HG02610 (cell line): Measurements from ENCODE around the gene RPS6KC1.
"Not testable (repeated sequence)": the region's sequence is repeated elsewhere in the genome, so short reads cannot be mapped to it uniquely, and the experiment has no call there.

Experiments used
- ATAC-seq: cut with Tn5 transposase; IDR thresholded peaks from one replicate; pipeline ENCODE4 v1.9.1; 2021; ENCODE audit warnings: mild to moderate bottlenecking, moderate library complexity; ENCODE audit not compliant: unreplicated experiment

Gene RPS6KC1

DNA sequence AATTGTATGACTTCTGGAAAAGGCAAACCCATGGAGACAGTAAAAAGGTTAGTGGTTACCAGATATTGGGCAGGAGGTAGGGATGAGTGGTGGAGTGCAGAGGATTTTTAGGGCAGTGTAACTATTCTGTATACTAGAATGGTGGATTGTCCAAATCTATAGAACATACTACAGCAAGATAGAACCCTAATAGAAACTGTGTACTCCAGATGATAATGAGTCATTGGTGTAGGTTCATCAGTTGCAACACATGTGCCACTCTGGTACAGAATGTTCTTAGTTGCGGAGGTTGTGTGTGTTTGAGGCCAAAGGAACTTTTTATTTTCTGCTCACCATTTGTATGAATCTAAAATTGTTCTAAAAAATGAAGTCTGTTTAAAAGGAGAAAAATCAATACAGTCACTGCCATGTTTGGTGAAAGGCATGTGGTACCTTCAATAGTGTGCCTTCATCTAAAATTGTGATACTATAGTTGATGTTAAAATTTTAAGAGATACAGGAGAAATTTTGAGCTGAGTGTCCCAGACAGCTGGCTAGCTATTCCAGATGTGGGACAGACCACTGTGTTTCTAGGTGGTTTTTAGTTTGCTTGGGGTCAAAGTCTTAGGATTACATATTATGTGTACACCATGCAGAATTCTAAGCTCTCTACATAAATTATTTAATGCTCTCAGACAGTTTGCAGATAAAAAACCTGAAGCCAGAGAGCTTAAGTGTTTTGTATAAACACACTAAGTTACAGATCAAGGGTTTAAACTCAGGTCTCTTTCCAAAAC lies 150.5 kb downstream of the RPS6KC1 start:
- ATAC-seq, result no peak

DNA sequence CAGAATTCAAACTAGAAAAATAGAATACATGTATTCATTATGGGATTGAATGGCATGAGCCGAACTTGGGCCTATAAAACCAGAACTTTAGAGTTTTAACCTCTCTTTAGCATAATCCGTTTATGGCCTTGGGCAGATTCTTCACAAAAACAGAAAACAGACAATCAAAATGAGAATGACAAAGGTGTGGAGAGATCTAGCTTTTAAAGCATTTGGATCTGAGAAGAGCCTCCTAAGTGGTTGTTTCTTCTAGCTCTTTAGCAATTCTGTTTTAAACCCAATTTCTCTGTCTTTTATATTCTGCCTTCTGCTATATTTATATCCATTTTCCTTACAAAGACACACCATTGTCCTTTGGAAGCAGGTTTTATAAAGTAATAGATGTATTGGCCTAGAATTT lies 160.2 kb downstream of the RPS6KC1 start:
- no peak for ATAC-seq

DNA sequence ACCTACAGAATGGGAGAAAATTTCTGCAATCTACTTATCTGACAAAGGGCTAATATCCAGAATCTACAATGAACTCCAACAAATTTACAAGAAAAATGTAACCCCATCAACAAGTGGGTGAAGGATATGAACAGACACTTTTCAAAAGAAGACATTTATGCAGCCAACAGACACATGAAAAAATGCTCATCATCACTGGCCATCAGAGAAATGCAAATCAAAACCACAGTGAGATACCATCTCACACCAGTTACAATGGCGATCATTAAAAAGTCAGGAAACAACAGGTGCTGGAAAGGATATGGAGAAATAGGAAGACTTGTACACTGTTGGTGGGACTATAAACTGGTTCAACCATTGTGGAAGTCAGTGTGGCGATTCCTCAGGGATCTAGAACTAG lies 168.0 kb downstream of the RPS6KC1 start:
- ATAC-seq, result not testable (repeated sequence)

DNA sequence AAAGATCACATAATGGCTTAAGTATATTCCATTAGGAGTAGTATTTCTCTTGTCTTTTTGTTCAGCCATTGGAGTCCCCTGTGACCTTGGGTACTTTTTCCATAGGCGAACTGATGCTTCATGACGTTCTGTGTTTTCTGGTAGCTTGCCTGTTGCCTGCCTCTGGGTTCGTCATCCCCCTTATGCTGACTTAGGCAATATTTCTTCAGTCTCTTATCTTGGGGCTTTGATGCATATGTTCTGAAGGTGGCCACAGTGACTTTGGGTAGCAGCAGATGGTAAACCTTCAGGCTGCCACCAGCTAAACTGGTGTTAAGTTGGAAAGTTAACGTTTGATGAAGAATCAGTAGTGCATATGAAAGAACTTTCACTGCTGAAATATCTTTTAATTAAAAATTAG lies 170.2 kb downstream of the RPS6KC1 start:
- no peak for ATAC-seq

DNA sequence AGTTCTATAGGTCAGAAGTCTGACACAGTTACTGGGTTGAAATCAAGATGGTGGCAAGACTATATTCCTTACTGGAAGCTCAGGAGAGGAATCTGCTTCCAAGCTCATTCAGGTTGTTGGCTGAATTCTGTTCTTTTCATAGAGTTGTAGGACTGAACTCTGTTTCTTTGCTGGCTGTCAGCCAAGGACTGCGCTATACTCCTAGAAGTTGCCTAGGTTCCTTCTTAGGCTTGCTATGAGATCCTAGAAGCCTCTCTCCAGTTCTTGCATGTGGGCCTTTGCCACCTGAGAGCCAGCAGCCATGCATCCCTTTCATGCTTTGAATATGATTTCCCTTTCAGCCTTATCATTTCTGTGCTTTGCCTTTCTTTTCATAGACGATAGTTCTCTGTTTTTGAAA lies 176.4 kb downstream of the RPS6KC1 start:
- no peak for ATAC-seq

DNA sequence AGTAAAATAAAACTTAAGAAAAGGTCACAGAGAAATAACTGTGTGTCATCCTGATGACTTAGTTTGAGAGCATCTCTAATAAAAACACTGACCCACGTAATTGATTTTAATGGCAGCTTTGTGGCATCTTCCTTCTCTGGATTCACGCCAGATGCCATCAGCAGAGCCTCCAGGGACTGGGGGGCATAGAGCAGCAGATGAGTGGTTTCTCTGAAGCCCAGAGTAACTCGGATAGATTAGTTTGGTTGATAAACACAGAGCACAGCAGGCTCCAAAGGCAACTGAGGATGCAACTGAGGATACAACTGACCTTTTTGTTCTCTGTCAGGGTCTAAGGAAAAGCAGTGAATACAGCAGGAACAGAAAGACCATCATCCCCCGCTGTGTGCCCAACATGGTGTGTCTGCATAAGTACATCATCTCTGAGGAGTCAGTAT lies 180.8 kb downstream of the RPS6KC1 start:
- ATAC-seq, result no peak

DNA sequence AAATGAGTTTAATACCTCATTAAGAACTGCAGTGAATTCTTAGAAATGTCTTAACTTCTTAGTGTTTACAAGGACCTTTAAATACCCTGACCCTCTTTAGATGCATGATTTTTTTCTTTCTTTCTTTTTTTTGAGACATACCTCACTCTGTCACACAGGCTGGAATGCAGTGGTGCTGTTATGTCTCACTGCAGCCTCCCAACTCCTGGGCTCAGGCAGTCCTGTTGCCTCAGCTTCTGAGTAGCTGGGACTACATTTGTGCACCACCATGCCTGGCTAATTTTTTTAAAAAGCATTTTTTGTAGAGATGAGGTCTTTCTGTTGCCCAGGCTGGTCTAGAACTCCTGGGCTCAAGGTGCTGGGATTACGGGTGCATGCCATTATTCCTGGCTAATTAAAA lies 191.8 kb downstream of the RPS6KC1 start:
- no peak for ATAC-seq

DNA sequence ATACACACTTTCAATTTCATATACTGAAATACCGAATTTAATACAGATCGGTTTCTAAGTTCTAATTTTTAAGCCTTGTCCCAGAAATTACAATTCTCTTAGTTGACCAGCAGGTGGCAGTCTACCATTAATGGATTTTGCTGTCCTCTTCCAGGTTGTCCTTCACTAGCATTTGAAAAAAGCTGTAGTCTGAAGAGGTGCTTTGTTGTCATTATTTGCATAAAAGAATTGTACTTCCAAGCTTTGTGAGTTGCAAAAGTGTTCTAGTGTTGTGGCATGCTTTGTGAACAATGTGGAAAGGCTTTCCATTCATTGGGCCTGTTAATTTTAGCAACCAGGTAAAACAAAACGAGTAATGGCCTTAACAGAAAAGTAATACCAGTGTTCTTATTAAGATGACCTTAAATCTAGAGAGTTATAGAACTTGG lies 193.6 kb downstream of the RPS6KC1 start:
- peak; percentile 50 for ATAC-seq

DNA sequence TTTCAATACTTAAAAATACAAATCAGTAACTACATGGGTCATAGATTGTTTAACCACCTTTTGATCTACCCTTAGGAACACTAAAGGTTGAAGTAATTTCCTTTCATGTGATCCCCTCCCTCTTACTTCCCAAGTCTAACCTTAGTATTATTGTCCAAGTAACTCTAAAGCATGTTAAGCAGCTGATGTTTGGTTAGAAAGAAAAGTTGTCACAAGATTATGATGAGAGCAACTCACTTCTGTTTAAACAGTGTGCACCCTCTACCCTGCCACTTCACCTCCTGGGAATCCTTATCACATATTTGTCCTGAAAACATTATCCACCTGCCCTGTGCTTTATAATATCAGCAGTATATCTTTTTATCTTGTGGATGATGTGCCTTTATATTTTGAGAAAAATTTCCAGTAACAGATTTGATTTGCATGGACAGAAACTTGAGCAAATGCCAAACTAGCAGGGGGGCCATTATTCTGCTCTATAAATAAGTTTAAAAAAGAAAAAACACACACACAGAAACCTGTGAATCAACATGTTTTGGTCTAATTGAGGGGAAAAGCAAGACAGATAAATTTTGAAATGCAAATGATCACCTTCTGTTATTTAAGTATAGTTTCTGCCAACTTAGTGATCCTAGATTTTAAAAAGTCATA lies 194.3 kb downstream of the RPS6KC1 start:
- ATAC-seq, result no peak

DNA sequence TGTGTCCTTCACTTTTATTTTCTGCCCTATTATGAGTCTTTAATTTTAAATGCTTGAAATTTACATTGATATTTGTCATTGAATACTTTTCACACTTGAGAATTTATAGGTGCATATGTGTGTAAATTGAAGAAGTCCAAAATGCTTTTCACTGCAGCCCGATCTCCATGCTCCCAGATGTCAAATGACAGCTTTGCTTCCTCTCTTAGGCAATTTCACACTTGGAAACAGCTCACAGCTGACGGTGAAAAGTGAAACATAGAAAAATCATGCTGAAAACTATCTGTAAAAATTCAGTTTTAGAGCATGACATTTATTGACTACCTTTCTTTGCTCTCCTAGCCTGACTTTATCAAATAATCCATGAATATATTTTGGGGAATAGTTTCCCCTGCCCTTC lies 196.0 kb downstream of the RPS6KC1 start:
- ATAC-seq, result no peak

DNA sequence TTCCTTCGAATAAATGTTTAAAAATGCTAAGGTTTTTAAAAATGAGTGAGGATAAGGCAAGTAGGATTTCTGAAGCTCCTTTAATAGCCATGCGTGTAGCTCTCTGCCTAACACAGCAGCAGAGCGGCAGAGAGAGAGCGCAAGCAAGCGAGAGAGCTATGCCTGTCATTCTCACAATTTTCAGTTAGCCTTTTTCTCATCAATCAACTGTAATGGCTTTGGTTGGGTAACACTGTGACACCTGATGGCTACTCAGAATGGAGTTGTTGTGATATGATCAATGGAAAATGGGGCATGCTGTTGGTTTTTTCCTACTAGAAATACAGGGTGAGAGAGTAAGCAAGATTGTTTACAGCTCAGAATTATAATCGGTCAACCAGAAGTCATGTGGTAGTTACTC lies 198.4 kb downstream of the RPS6KC1 start:
- no peak for ATAC-seq

DNA sequence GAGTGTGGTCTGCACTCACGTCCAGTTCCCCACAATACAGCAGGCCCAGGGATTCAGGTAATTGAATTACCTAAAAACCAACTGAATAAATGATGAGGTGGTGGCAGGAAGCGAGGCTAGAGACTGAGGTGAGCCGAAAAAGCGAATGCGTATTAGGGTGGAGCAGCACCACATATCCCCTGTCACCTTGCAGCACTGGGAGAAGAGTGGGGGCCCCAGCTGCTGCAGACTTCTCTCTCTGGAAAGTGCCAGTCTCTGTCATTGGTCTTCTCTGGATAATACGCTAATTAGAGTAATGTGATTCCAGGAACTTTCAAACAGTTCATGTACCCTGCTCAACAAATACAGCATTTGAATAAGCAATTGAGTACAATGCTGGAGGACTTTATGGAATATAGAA lies 199.0 kb downstream of the RPS6KC1 start:
- ATAC-seq, result no peak

DNA sequence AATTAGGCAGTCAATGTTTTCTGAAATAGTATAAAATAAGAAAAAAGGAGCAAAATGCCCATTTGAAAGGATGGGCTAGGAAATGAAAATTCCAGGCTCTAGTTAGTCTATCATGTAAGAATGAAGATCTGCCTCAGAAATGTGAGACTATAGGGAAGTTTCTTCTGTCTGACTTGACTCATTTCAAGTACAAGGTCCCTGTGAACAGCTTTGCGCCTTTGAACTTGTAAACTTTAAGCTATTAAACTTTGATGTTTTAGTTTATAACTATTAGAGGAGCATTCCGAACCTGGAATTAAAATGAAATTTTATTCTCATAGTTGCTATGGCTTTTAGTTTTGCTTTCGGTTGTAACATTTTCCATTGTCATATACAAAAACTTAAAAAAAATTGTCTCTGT lies 199.4 kb downstream of the RPS6KC1 start:
- no peak for ATAC-seq

DNA sequence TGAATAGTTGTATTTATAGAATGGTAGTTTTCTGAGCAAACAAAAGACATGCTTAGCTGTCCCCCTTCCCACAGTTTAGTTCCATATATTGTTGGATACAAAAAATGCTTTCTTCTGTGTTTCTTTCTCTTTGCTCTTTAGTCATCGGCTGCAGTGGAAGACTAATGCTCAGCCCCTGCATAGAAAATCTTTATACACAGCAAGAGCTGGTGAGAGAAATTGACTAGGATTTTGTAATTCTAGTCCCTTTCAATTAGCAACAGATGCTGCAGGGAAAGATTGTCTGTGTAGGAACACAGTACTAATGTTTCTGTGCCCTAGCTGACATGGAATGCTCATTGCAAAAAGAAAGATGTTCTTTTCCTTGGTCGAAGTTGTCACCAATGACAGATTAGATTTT lies 200.9 kb downstream of the RPS6KC1 start:
- ATAC-seq, result no peak

DNA sequence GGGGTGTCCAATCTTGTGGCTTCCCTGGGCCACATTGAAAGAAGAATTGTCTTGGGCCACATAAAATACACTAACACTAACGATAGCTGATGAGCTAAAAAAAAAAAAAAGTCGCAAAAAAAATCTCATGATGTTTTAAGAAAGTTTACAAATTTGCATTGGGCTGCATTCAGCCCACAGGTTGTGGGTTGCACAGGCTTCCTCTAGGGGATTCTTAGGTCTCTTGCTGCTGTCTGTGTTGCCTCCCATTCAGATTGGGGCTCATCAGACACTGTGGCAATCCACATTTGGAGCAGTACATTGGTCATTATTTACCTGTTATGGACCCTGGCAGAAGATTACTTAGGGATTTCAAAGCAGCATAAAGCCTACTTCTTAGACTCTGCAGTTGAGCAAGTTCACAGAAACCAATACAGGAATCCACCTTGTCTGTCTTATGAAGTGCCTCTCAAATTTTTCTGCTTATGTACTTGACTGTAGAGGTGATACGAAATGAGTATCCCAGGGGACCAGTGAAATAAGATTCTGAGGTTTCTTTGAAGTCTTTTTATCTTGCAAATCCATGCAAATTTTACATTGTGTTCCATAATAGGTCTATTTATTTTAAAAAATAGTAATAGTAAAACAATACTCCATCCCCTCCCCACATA lies 205.5 kb downstream of the RPS6KC1 start:
- peak; percentile 94 for ATAC-seq

DNA sequence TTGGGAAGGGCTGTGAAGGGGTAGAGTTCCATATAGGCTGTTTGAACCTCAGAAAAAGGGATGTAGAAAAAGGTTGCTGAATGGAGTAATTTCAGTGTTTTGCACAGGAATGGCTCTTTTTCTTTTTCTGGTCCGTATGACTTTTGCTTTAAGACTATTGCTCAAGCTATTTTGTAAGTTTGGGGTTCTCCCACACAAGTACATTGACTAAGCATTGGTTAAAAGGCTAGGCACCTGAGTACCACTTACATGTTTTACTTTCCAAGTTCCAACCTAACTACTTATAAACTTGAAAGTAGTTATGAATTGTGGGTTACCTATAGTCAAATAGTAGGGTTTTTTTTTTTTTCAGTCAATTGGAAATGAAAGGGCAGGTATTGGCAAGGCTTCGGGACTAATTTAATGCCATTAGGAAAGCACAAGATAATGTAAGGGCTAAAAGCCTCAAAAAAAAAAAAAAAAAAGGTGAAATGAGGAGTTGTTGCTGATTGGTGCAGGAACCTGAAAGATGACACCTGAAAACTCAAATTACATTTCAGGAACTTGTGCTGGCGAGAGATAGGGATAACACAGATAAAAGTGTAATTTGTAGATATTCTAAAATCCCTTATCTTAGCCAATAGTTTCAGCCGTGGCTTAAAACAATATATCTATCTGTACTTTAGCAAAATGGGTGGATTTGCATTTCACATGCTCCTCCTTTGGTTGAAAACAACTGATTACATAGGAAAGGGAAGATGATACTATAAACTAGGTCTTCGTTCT lies 209.5 kb downstream of the RPS6KC1 start:
- no peak for ATAC-seq

DNA sequence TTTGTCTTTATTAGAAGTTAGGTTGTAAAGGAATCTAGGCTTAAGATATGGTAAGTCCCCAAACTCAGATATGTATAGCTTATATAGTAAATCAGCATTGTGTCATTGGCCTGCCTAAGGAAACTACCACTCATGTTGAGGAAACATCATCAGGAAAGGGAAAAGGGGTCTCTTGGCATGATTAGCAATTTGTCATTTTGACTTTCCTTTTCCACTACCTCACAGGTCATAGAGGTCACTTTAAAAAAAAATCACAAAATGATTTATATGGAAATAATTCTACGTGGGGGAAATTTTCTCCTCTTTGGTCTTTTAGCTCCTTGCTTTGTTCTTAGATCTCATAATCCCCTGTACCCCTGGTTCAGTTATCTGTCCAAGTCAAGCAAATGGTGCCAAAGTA lies 213.5 kb downstream of the RPS6KC1 start:
- ATAC-seq, result no peak

DNA sequence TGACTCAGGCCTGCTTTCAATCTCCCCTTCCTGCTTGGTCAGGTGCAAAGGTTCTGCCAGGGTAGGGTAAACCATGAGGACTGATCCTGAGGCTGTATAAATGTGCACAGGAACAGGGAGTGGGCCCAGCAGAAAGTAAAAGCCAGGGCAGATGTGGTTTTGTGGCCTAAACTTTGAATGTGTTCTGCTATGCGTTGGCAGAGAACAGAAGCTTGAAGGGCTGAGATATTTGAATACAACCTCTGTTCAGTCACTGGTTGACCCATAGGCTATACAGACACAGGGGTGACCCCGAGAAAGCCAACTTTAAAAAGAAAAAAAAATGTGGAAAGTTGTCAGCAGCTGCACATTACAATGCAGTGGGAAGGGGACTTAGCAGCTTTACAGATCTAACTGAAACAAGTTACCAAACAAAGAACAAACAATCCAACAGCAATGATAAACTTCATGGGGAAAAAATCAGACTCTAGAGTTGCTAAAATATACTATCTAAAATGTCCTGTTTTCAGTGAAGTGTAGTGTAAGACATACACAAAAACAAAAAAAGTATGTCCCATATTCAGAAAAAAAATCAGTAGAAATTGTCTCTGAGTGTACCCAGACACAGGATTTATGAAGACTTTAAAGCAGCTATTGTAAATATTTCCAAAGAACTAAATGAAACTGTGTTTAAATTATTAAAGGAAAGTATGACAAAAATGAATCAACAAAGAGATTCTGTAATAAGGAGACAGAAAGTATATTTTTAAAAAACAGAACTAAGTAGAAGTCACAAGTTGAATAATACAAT lies 216.1 kb downstream of the RPS6KC1 start:
- no peak for ATAC-seq

DNA sequence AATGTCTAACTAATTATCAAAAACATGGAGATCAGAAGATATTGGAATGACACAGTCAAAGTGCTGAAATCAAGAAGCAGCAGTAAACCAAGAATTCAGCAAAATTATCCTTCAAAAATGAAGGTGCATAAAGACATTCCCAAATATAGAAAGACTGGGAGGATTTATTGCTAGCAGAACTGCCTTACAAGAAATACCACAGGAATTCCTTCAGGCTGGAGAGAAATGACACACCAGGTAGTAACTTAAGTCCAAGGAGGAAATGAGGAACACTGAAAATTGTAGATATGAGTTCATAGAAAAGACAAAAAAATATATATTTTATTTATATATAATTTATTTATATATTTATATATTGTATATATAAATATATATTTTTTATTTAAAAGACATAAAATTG lies 217.2 kb downstream of the RPS6KC1 start:
- ATAC-seq, result no peak

DNA sequence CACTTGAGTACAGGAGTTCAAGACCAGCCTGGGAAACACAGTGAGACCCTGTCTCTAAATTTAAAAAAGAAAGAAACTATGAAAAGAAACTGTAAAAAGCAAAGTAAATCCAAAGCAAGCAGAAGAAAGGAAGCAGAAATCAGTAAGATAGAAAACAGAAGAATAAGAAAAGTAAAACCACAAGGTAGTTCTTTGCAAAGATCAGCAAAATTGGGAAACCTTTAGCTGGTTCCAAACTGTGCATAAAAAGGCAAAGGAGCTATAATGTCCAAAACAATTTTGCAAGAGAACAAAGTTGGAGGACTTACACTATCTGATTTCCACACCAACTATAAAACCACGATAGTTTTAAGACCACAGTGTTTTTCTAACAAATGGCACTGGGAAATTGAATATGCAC lies 218.8 kb downstream of the RPS6KC1 start:
- ATAC-seq, result no peak

DNA sequence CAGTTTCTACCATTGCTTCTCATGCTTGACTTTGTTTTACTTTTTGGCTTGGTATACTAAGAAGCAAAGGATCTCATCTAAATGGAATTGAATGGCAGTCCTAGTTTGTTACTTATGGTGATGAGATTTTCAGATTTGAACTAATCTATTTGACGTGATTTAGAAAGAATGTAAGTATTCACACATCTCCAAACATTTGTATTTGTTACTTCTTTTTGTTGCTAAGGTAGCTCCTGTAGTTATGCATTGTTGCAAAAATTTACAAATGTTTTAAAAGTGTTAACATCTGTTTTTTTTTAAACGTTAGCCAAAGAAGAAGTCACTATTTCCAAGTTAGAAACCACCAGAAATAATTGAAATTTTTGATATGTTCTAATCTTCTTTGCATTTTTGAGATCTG lies 222.5 kb downstream of the RPS6KC1 start:
- ATAC-seq, result no peak
